ENCODE data around the gene MYCL. TPM values are rescaled to one million over a fixed set of nuclear protein-coding genes. Genes with fewer than 3 reads are reported as not detected.
A peak's percentile ranks its signal among the peaks of the same experiment; 100 is the strongest.

The MYCL gene
- total and polyA plus RNA-seq, 3 donors from 2014 or later = 3.1 to 4.6 (median 3.3) TPM

DNA sequence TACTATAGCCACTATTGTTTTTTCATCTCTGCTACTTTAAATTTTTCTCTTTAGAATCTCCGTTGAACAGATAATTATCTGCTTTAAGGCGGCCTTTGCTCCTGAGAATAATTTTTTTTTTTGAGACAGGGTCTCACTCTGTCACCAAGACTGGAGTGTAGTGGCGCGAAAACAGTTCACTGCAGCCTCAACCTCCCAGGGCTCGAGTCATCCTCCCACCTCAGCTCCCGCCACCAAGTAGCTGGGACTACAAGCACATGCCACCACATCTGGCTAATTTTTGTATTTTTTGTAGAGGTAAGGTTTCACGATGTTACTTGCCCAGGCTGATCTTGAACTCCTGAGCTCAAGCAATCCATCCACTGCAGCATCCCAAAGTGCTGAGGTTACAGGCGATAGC lies 47.0 kb downstream of the MYCL start:
- intact Hi-C loops (cut with DNase I; ENCODE audit: low total_unique reads) = no loop called here
- 86 to 95% methylated on average over 8 of the region's 8 CpGs for WGBS, 2 donors
- H3K9me3 ChIP-seq = no peaks in the 10 kb centered on the region
- H3K36me3 ChIP-seq (ENCODE audit: low read depth, missing control alignments) = no peaks in the 10 kb centered on the region
- no peak for DNase-seq
- peaks cover 3% of the 10 kb centered on the region for H3K4me1 ChIP-seq
- H3K27ac ChIP-seq = no peak overlapping the region
- TF ChIP-seq POLR2A (IDR thresholded peaks at IDR 0.05) = no peak
- TF ChIP-seq, protein P1, sequence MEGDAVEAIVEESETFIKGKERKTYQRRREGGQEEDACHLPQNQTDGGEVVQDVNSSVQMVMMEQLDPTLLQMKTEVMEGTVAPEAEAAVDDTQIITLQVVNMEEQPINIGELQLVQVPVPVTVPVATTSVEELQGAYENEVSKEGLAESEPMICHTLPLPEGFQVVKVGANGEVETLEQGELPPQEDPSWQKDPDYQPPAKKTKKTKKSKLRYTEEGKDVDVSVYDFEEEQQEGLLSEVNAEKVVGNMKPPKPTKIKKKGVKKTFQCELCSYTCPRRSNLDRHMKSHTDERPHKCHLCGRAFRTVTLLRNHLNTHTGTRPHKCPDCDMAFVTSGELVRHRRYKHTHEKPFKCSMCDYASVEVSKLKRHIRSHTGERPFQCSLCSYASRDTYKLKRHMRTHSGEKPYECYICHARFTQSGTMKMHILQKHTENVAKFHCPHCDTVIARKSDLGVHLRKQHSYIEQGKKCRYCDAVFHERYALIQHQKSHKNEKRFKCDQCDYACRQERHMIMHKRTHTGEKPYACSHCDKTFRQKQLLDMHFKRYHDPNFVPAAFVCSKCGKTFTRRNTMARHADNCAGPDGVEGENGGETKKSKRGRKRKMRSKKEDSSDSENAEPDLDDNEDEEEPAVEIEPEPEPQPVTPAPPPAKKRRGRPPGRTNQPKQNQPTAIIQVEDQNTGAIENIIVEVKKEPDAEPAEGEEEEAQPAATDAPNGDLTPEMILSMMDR (IDR thresholded peaks at IDR 0.05) = no peak
- no peaks in the 10 kb centered on the region for H3K27me3 ChIP-seq
- H3K4me3 ChIP-seq = no peak overlapping the region

DNA sequence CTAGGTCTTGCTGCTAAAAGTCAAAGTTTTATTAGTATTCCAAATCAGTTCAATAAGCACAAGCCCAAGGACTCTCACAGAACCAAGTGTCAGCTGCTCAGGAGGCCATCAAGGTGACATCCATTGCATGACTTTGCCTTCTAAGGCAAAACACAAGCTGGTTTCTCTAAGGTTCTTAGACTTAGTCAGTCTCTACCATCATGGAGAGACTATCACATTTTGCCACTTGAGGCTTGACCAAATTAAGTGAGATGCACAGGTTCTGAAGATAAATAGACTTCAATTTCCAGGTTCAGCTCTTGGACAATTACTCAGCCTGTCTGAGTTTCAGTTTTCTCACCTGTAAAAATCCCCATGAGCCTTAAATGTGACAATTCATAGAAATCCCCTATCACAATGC lies 47.4 kb downstream of the MYCL start:
- Histone ChIP-seq H3K36me3 (ENCODE audit: low read depth, missing control alignments) (no peaks in the 10 kb centered on the region), H3K27ac (no peak overlapping the region), H3K4me1 (peaks cover 3% of the 10 kb centered on the region), H3K9me3 (no peaks in the 10 kb centered on the region), H3K4me3 (no peak overlapping the region), H3K27me3 (no peaks in the 10 kb centered on the region)
- no peak for TF ChIP-seq POLR2A (IDR thresholded peaks at IDR 0.05)
- TF ChIP-seq, protein P1 (IDR thresholded peaks at IDR 0.05) = no peak
- intact Hi-C loops (cut with DNase I; ENCODE audit: low total_unique reads) = no loop called here
- DNase-seq = no peak

DNA sequence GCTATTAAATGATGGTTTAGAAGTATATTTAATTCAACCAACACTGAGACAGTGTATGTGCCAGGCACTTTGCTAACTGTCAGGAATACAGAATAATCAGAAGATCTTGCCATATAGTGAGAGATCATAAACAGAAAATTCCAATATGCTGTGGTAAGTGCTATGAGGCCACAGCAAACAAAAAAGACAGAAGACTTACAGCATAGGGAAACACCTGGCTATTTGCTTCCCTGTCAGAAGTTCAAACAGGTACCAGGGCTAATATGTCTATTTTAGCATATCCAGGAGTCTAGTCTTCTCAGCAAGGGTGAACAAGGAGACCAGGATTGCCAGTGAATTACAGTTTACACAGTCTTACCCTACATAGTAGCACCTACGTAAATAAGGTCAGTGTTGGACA lies 48.8 kb downstream of the MYCL start:
- Histone ChIP-seq H3K27me3 (no peaks in the 10 kb centered on the region), H3K9me3 (no peaks in the 10 kb centered on the region), H3K4me1 (peaks cover 3% of the 10 kb centered on the region), H3K27ac (no peak overlapping the region), H3K36me3 (ENCODE audit: low read depth, missing control alignments) (no peaks in the 10 kb centered on the region), H3K4me3 (no peak overlapping the region)
- 89 to 91% methylated on average over 1 of the region's 1 CpG for WGBS, 2 donors
- no peak for DNase-seq
- TF ChIP-seq, protein P1 (IDR thresholded peaks at IDR 0.05) = no peak
- TF ChIP-seq POLR2A (IDR thresholded peaks at IDR 0.05) = no peak
- intact Hi-C loops (cut with DNase I; ENCODE audit: low total_unique reads) = no loop called here

DNA sequence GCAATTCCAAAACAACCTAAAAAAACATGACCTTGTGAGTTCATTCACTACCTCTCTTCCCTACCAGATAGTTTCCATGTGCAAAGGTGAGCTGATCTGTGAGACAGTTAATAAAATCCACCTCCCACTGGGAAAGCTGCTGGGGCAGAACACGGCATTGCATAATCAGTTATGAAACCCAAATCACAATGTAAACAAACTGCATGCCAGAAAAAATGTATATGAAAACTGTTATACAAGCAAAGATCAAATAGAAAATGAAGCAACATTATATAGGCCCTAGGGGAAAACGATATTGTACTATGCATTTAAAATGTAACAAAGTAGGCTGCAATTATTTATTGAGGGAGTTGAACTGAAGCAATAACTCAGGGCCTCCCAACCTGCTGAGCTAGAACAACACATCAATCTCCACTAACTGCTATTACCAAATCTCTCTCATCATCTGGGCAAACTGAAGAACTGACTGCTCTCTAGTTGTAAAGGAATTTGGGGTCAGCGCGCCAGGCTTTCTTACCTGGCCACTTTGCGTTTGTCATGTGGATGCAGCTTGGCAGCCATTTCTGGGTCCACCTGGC lies 49.4 kb downstream of the MYCL start:
- whole genome bisulfite sequencing, 2 donors = 79 to 82% methylated on average over 5 of the region's 5 CpGs
- H3K4me3 ChIP-seq = no peak overlapping the region
- H3K4me1 ChIP-seq = peaks cover 3% of the 10 kb centered on the region
- DNase-seq = no peak
- no peak overlapping the region for H3K27ac ChIP-seq
- no peaks in the 10 kb centered on the region for H3K9me3 ChIP-seq
- TF ChIP-seq, protein P1 (IDR thresholded peaks at IDR 0.05) = no peak
- no peak for TF ChIP-seq POLR2A (IDR thresholded peaks at IDR 0.05)
- H3K36me3 ChIP-seq (ENCODE audit: low read depth, missing control alignments) = no peaks in the 10 kb centered on the region
- intact Hi-C loops (cut with DNase I; ENCODE audit: low total_unique reads) = no loop called here
- H3K27me3 ChIP-seq = no peaks in the 10 kb centered on the region

DNA sequence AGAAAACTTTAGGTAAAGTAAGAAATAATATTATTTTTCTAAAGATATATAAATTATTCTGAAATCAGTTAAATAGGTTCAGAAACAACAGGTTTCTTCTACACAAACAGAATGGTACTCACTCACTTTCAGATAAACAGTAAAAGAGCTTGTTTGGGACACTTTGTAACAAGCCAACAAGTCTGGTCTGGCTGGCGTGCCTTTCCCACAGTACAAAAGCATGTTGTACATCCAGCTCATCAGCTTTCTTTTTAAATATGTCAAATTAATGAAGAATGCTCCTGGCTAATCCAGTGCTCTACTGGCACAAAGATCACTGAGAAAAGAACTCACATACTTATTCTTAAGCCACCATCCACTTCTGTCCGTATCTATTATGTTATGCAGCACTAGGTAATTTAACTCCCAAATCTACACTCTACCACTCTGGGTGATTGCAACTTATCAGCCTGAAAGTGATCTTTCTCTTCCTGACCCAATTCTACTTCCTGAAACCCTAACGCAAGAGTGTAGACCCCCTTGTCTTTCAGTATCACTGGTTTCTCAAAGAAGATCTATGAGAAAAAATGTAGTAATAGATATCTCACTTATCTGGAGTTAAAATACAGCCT lies 51.0 kb downstream of the MYCL start:
- DNase-seq = peak; percentile 64
- H3K4me1 ChIP-seq = peaks cover 9% of the 10 kb centered on the region
- no peaks in the 10 kb centered on the region for H3K36me3 ChIP-seq (ENCODE audit: low read depth, missing control alignments)
- no peaks in the 10 kb centered on the region for H3K27me3 ChIP-seq
- TF ChIP-seq, protein P1 (IDR thresholded peaks at IDR 0.05) = no peak
- no peak for TF ChIP-seq POLR2A (IDR thresholded peaks at IDR 0.05)
- peak overlapping the region in 1 of 2 donors; percentile 50 for H3K27ac ChIP-seq
- WGBS, 2 donors = 49 to 71% methylated on average over 3 of the region's 3 CpGs
- no peak overlapping the region for H3K4me3 ChIP-seq
- intact Hi-C loops (cut with DNase I; ENCODE audit: low total_unique reads) = no loop called here
- H3K9me3 ChIP-seq = no peaks in the 10 kb centered on the region
